HCT116 (cell line): ENCODE measurements around the gene MEGF6. TPM values are rescaled to one million over a fixed set of nuclear protein-coding genes. Genes with fewer than 3 reads are reported as not detected.

Experiments used
- ATAC-seq: fragments of 200-7000 bp; cut with Tn5 transposase; 2 replicates; pipeline ENCODE4 v1.9.1; 2020; ENCODE audit warnings: mild to moderate bottlenecking, moderate library complexity
- BruUV-seq: library from RNA; stranded (reverse); fragments of 400-500 nt; replicated peaks from 2 replicates; lab custom pipeline; 2021; lab: Mats Ljungman, UMichigan
- CTCF ChIA-PET: fragments of 300-600 bp; sonication (Branson Sonifier 250); formaldehyde crosslinking; loops from one replicate; lab custom pipeline; 2021; ENCODE audit warnings: antibody characterized with exemption; lab: Charles Lee
- POLR2A ChIA-PET: fragments of 300-600, 350-600 bp; sonication (Branson Sonifier 250); formaldehyde crosslinking; loops from one replicate; lab custom pipeline; 2021; ENCODE audit warnings: antibody characterized with exemption; lab: Charles Lee
- RAD21 ChIA-PET, 2 experiments: fragments of 300-600 bp; sonication (Branson Sonifier 250); formaldehyde crosslinking; loops; one replicate each; lab custom pipeline; 2023; ENCODE audit warnings: low total read pairs in 2 of 2; ENCODE audit not compliant: uncharacterized antibody in 2 of 2, unreplicated experiment in 2 of 2, low non-redundant PET in 1 of 2; lab: Charles Lee
- DNase-seq: peaks from one replicate; pipeline ENCODE4 v3.0.0-alpha.2; 2010; ENCODE audit warnings: low read depth, low spot score
- H2AFZ ChIP-seq: fragments of 200-600 bp; shearing (Covaris generic), sonication (generic); 2 replicates; pipeline ENCODE4 v1.6.1; 2017; ENCODE audit warnings: low read depth, mixed run types, mixed read lengths, antibody characterized with exemption, low read length; ENCODE audit not compliant: poor library complexity, severe bottlenecking
- H3K27ac ChIP-seq: 2 replicates; pipeline ENCODE4 v1.5.1; 2012; ENCODE audit warnings: low read depth, low read length
- H3K27me3 ChIP-seq: fragments of 200-600 bp; sonication (generic); 2 replicates; pipeline ENCODE4 v1.6.1; 2016; ENCODE audit warnings: mixed run types, low read length, mixed read lengths; ENCODE audit not compliant: insufficient read depth
- H3K36me3 ChIP-seq, 2 experiments: fragments of 200-500 bp in 1 of 2; fragments of 200-600 bp in 1 of 2; sonication (Bioruptor generic) in 1 of 2; sonication (generic) in 1 of 2; 2 replicates each; pipeline versions ENCODE4 v1.5.1 to v1.6.1; 2014 to 2016; ENCODE audit warnings: low read length in 2 of 2, inconsistent platforms in 1 of 2, mixed read lengths in 1 of 2, mixed run types in 1 of 2; ENCODE audit not compliant: insufficient read depth in 2 of 2, control insufficient read depth in 1 of 2
- H3K4me1 ChIP-seq, 2 experiments: fragments of 200-600 bp in 1 of 2; sonication (generic) in 1 of 2; 2 replicates each; pipeline versions ENCODE4 v1.5.1 to v1.6.1; 2012 to 2017; ENCODE audit warnings: low read length in 2 of 2, inconsistent platforms in 1 of 2, mild to moderate bottlenecking in 1 of 2, mixed read lengths in 1 of 2, mixed run types in 1 of 2, moderate library complexity in 1 of 2; ENCODE audit not compliant: insufficient read depth in 2 of 2, control insufficient read depth in 1 of 2
- H3K4me2 ChIP-seq: fragments of 200-600 bp; sonication (generic); 2 replicates; pipeline ENCODE4 v1.6.1; 2017; ENCODE audit warnings: mixed run types, low read length, mixed read lengths
- H3K4me3 ChIP-seq, 2 experiments: fragments of 200-600 bp in 1 of 2; sonication (generic) in 1 of 2; replicated peaks in 1 of 2; 2 replicates each; pipeline ENCODE4 v1.5.1; 2011 to 2016; ENCODE audit warnings: low read length in 2 of 2, control low read depth in 1 of 2, low read depth in 1 of 2, mild to moderate bottlenecking in 1 of 2, mixed read lengths in 1 of 2, mixed run types in 1 of 2
- H3K79me2 ChIP-seq: fragments of 200-600 bp; sonication (generic); 2 replicates; pipeline ENCODE4 v1.6.1; 2017; ENCODE audit warnings: mild to moderate bottlenecking, mixed run types, low read length, moderate library complexity, mixed read lengths; ENCODE audit not compliant: insufficient read depth
- H3K9ac ChIP-seq: fragments of 200-600 bp; sonication (generic); 2 replicates; pipeline ENCODE4 v1.6.1; 2016; ENCODE audit warnings: low read length, mixed read lengths
- H3K9me2 ChIP-seq: fragments of 200-600 bp; sonication (generic), shearing (Covaris generic); 2 replicates; pipeline ENCODE4 v1.6.1; 2017; ENCODE audit warnings: mixed run types, mild to moderate bottlenecking, moderate library complexity; ENCODE audit not compliant: insufficient read depth
- H3K9me3 ChIP-seq, 2 experiments: fragments of 200-500 bp in 1 of 2; fragments of 200-600 bp in 1 of 2; sonication (Bioruptor generic) in 1 of 2; sonication (generic) in 1 of 2; 2 replicates each; pipeline ENCODE4 v1.6.1; 2014 to 2017; ENCODE audit warnings: low read length in 2 of 2, mixed read lengths in 2 of 2, inconsistent platforms in 1 of 2, low read depth in 1 of 2, mild to moderate bottlenecking in 1 of 2, mixed run types in 1 of 2, moderate library complexity in 1 of 2; ENCODE audit not compliant: control insufficient read depth in 1 of 2, insufficient read depth in 1 of 2
- H4K20me1 ChIP-seq: fragments of 200-600 bp; sonication (generic), shearing (Covaris generic); 2 replicates; pipeline ENCODE4 v1.6.1; 2017; ENCODE audit warnings: mixed run types, mild to moderate bottlenecking, moderate library complexity; ENCODE audit not compliant: insufficient read depth
- EGR1 ChIP-seq: IDR thresholded peaks from 2 replicates; pipeline ENCODE4 v1.6.1; 2012; ENCODE audit warnings: low read depth
- ELF1 ChIP-seq: IDR thresholded peaks from 2 replicates; pipeline ENCODE4 v1.6.1; 2012; ENCODE audit warnings: low read depth, borderline replicate concordance
- SIN3A ChIP-seq: IDR thresholded peaks from 2 replicates; pipeline ENCODE4 v1.6.1; 2012; ENCODE audit warnings: low read depth
- intact Hi-C: fragments of 100-400 bp; cut with micrococcal nuclease; formaldehyde crosslinking; loops from 2 replicates; pipeline ENCODE4 v1.10.0; 2022
- total RNA-seq: library from RNA; stranded (reverse); gene quantifications from one replicate; pipeline ENCODE4 v1.2.1, GENCODE V29; 2021; ENCODE audit not compliant: unreplicated experiment
- TF ChIP-seq, protein P1 (sequence below): IDR thresholded peaks from 2 replicates; pipeline ENCODE4 v1.6.1; 2012

MEGF6 gene
- total RNA-seq, 1 experiment from 2014 or later = 47.6 TPM

DNA sequence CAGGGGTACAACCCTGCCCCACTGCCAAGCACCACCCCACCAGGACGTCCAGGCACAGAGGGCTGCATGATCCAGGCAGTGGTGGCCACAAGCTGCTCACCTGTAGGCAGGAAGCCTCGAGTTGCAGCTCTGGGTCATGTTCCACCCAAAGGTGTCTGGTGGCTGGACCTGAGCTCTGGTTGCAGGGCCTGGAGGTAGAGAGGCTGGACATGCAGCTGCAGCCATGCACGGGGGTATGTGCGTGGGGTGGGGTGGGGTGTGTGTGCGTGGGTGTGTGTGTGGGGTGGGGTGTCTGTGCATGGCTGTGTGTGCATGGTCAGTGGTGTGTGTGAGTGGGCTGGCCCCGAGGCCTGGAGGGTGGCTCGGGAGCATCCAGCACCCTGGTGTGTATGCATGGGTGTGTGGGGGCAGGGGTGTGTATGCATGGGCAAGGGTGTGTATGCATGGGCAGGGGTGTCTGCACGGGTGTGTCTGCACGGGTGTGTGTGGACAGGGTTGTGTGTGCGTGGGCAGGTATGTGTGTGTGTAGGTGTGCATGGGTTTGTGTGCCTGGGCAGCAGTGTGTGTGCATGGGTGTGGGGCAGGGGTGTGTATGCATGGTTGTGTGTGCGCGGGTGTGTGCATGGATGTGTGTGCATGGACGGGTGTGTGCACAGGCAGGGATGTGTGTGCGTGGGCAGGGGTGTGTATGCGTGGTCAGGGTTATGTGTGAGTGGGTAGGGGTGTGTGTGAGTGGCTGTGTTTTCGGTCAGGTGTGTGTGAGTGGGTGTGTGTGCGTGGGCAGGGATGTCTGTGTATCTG, 141.3 kb downstream of the MEGF6 start:
- POLR2A ChIA-PET = no interaction called here
- H3K9ac ChIP-seq = no peak overlapping the region
- 0 out of 4 replicates have a peak, but pooled peaks cover 0 to 3% of the 10 kb centered on the region in 2 experiments for H3K36me3 ChIP-seq
- RAD21 ChIA-PET = no interaction called here
- no TSS peak for BruUV-seq
- no peak for ATAC-seq
- no peaks in the 10 kb centered on the region for H3K27me3 ChIP-seq
- intact Hi-C loops = no loop called here
- CTCF ChIA-PET = no interaction called here
- no peak for TF ChIP-seq EGR1
- TF ChIP-seq, all 23 proteins: peak for 0
- DNase-seq = no peak
- no peaks in the 10 kb centered on the region for H3K9me3 ChIP-seq
- H4K20me1 ChIP-seq = no peaks in the 10 kb centered on the region
- no peaks in the 10 kb centered on the region for H3K79me2 ChIP-seq
- H2AFZ ChIP-seq = no peak overlapping the region
- peaks cover 0 to 12% of the 10 kb centered on the region in 2 experiments; a peak in 1 of 4 replicates for H3K4me1 ChIP-seq
- H3K9me2 ChIP-seq = no peaks in the 10 kb centered on the region
- no peak overlapping the region for H3K4me2 ChIP-seq
- no peak overlapping the region; the same call in 1 of the 2 replicates for H3K27ac ChIP-seq
- H3K4me3 ChIP-seq = no peak overlapping the region

DNA sequence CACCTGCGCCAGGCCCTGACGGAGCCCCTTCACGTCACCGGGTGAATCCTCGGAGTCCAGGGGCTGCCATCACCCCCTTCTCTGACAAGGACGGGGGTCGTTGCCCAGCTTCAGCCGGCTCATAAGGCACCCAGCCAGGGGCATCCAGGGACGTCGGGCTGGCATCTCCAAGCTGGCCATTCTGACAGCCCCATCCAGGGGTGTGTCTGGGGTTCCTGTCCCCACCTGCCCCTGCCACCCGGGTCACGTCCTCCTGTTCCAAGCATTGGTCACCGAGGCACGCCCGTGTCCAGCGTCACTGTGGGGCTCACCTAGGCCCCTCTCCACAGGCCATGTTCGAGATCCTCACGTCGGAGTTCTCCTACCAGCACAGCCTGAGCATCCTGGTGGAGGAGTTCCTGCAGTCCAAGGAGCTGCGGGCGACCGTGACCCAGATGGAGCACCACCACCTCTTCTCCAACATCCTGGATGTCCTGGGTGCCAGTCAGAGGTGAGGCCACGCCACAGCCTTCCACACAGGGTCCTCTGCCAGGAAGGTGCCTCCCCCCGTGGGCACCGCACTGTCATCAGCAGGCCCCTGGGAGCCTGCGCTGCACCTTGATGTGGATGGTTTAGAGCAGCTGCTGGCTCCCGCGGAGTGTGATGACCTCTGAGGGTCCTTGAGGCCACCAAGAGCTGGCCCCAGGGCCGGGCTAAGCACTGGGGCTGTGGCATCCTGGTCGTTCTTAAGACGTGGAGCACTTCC, 142.0 kb downstream of the MEGF6 start:
- no peak for ATAC-seq
- TF ChIP-seq SIN3A = no peak
- TF ChIP-seq EGR1 = no peak
- TF ChIP-seq, protein P1, sequence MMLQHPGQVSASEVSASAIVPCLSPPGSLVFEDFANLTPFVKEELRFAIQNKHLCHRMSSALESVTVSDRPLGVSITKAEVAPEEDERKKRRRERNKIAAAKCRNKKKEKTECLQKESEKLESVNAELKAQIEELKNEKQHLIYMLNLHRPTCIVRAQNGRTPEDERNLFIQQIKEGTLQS = no peak
- TF ChIP-seq ELF1 = no peak
- CTCF ChIA-PET = no interaction called here
- intact Hi-C loops = no loop called here
- H3K79me2 ChIP-seq = no peaks in the 10 kb centered on the region
- no peak for DNase-seq
- H3K36me3 ChIP-seq = 0 out of 4 replicates have a peak, but pooled peaks cover 0 to 3% of the 10 kb centered on the region in 2 experiments
- H3K9me2 ChIP-seq = no peaks in the 10 kb centered on the region
- no peak overlapping the region for H3K4me2 ChIP-seq
- RAD21 ChIA-PET = no interaction called here
- no peak overlapping the region for H2AFZ ChIP-seq
- POLR2A ChIA-PET = no interaction called here
- no peak overlapping the region for H3K27ac ChIP-seq
- peaks cover 0 to 12% of the 10 kb centered on the region in 2 experiments; a peak in 1 of 4 replicates for H3K4me1 ChIP-seq
- H3K9ac ChIP-seq = no peak overlapping the region
- BruUV-seq = no TSS peak
- H3K9me3 ChIP-seq = no peaks in the 10 kb centered on the region
- no peak overlapping the region for H3K4me3 ChIP-seq
- H4K20me1 ChIP-seq = no peaks in the 10 kb centered on the region
- H3K27me3 ChIP-seq = no peaks in the 10 kb centered on the region
